GM06990 (cell line): ENCODE data around the gene AFAP1.

Experiments
- DNase-seq: peaks from one replicate; pipeline ENCODE4 v3.0.0-alpha.2; 2011; ENCODE audit not compliant: insufficient read length; ENCODE audit errors: extremely low read depth
- H3K27me3 ChIP-seq: replicated peaks from 2 replicates; pipeline ENCODE4 v1.6.0; 2011; ENCODE audit warnings: low read length; ENCODE audit not compliant: control insufficient read depth, insufficient read depth
- H3K36me3 ChIP-seq: 2 replicates; pipeline ENCODE4 v1.5.1; 2011; ENCODE audit warnings: low read length; ENCODE audit not compliant: control insufficient read depth, insufficient read depth
- H3K4me3 ChIP-seq: replicated peaks from 2 replicates; pipeline ENCODE4 v1.5.1; 2011; ENCODE audit warnings: low read depth, mild to moderate bottlenecking, control low read depth, low read length
- CTCF ChIP-seq: IDR thresholded peaks from 2 replicates; pipeline ENCODE4 v1.5.1; 2011; ENCODE audit warnings: low read length, control low read depth, mild to moderate bottlenecking, inconsistent platforms; ENCODE audit not compliant: insufficient read depth, poor library complexity, severe bottlenecking

Gene AFAP1

GRCh38 chr4:7872264-7872771, 67.3 kb downstream of the AFAP1 start:
- DNase-seq, result no peak
- Histone ChIP-seq H3K4me3 (no peak overlapping the region), H3K36me3 (no peaks in the 10 kb centered on the region), H3K27me3 (no peaks in the 10 kb centered on the region; the same call in 1 of the 2 replicates)
- TF ChIP-seq CTCF, result no peak

- no peak for TF ChIP-seq CTCF
- Histone ChIP-seq H3K27me3 (no peaks in the 10 kb centered on the region; the same call in 1 of the 2 replicates), H3K4me3 (no peak overlapping the region), H3K36me3 (no peaks in the 10 kb centered on the region)
- no peak for DNase-seq
These were observed 68.3 kb downstream of the AFAP1 start for GRCh38 chr4:7871356-7871755.

GRCh38 chr4:7868892-7869471, 70.7 kb downstream of the AFAP1 start:
- no peaks in the 10 kb centered on the region for H3K36me3 ChIP-seq
- H3K4me3 ChIP-seq, result no peak overlapping the region
- H3K27me3 ChIP-seq, result no peaks in the 10 kb centered on the region; the same call in 1 of the 2 replicates
- no peak for DNase-seq
- no peak for TF ChIP-seq CTCF

GRCh38 chr4:7868436-7868775, 71.3 kb downstream of the AFAP1 start:
- no peak for TF ChIP-seq CTCF
- no peak for DNase-seq
- Histone ChIP-seq H3K27me3 (no peaks in the 10 kb centered on the region), H3K4me3 (no peak overlapping the region), H3K36me3 (no peaks in the 10 kb centered on the region)

- TF ChIP-seq CTCF, result no peak
- Histone ChIP-seq H3K36me3 (no peaks in the 10 kb centered on the region), H3K27me3 (no peaks in the 10 kb centered on the region), H3K4me3 (no peak overlapping the region)
- no peak for DNase-seq
These were observed 71.8 kb downstream of the AFAP1 start for GRCh38 chr4:7867701-7868435.
